GM18867 (cell line): ENCODE measurements around the gene ACTR2.
"Not testable (repeated sequence)": the region's sequence is repeated elsewhere in the genome, so short reads cannot be mapped to it uniquely, and the experiment has no call there.

Experiments
- ATAC-seq: cut with Tn5 transposase; IDR thresholded peaks from one replicate; pipeline ENCODE4 v1.9.1; 2021; ENCODE audit warnings: mild to moderate bottlenecking, moderate library complexity; ENCODE audit not compliant: unreplicated experiment

The ACTR2 gene

GRCh38 chr2:65311049-65311448, 83.4 kb downstream of the ACTR2 start:
- no peak for ATAC-seq

- no peak for ATAC-seq
These were observed 84.0 kb downstream of the ACTR2 start for GRCh38 chr2:65311596-65311995.

- no peak for ATAC-seq
These were observed 85.7 kb downstream of the ACTR2 start for GRCh38 chr2:65313126-65313953.

GRCh38 chr2:65313954-65314256, 86.3 kb downstream of the ACTR2 start:
- no peak for ATAC-seq

GRCh38 chr2:65314801-65315441, 87.3 kb downstream of the ACTR2 start:
- no peak for ATAC-seq

GRCh38 chr2:65316072-65316471, 88.4 kb downstream of the ACTR2 start:
- no peak for ATAC-seq

- ATAC-seq = not testable (repeated sequence)
These were observed 89.7 kb downstream of the ACTR2 start for GRCh38 chr2:65317351-65317750.

- ATAC-seq = no peak
These were observed 90.2 kb downstream of the ACTR2 start for GRCh38 chr2:65317841-65318240.

- ATAC-seq = no peak
These were observed 91.5 kb downstream of the ACTR2 start for GRCh38 chr2:65319072-65319673.

GRCh38 chr2:65319674-65320041, 92.0 kb downstream of the ACTR2 start:
- ATAC-seq = no peak

- peak; percentile 60 for ATAC-seq
These were observed 92.6 kb downstream of the ACTR2 start for GRCh38 chr2:65320042-65320725.
